HCT116 (cell line): ENCODE measurements around the gene CDHR1. TPM values are rescaled to one million over a fixed set of nuclear protein-coding genes. Genes with fewer than 3 reads are reported as not detected.

ENCODE experiments used
- ATAC-seq: fragments of 200-7000 bp; cut with Tn5 transposase; 2 replicates; pipeline ENCODE4 v1.9.1; 2020; ENCODE audit warnings: mild to moderate bottlenecking, moderate library complexity
- BruUV-seq: library from RNA; stranded (reverse); fragments of 400-500 nt; replicated peaks from 2 replicates; lab custom pipeline; 2021; lab: Mats Ljungman, UMichigan
- CTCF ChIA-PET: fragments of 300-600 bp; sonication (Branson Sonifier 250); formaldehyde crosslinking; loops from one replicate; lab custom pipeline; 2021; ENCODE audit warnings: antibody characterized with exemption; lab: Charles Lee
- POLR2A ChIA-PET: fragments of 300-600, 350-600 bp; sonication (Branson Sonifier 250); formaldehyde crosslinking; loops from one replicate; lab custom pipeline; 2021; ENCODE audit warnings: antibody characterized with exemption; lab: Charles Lee
- RAD21 ChIA-PET, 2 experiments: fragments of 300-600 bp; sonication (Branson Sonifier 250); formaldehyde crosslinking; loops; one replicate each; lab custom pipeline; 2023; ENCODE audit warnings: low total read pairs in 2 of 2; ENCODE audit not compliant: uncharacterized antibody in 2 of 2, unreplicated experiment in 2 of 2, low non-redundant PET in 1 of 2; lab: Charles Lee
- DNase-seq: peaks from one replicate; pipeline ENCODE4 v3.0.0-alpha.2; 2010; ENCODE audit warnings: low read depth, low spot score
- H2AFZ ChIP-seq: fragments of 200-600 bp; shearing (Covaris generic), sonication (generic); 2 replicates; pipeline ENCODE4 v1.6.1; 2017; ENCODE audit warnings: low read depth, mixed run types, mixed read lengths, antibody characterized with exemption, low read length; ENCODE audit not compliant: poor library complexity, severe bottlenecking
- H3K27ac ChIP-seq: 2 replicates; pipeline ENCODE4 v1.5.1; 2012; ENCODE audit warnings: low read depth, low read length
- H3K27me3 ChIP-seq: fragments of 200-600 bp; sonication (generic); 2 replicates; pipeline ENCODE4 v1.6.1; 2016; ENCODE audit warnings: mixed run types, low read length, mixed read lengths; ENCODE audit not compliant: insufficient read depth
- H3K36me3 ChIP-seq, 2 experiments: fragments of 200-500 bp in 1 of 2; fragments of 200-600 bp in 1 of 2; sonication (Bioruptor generic) in 1 of 2; sonication (generic) in 1 of 2; 2 replicates each; pipeline versions ENCODE4 v1.5.1 to v1.6.1; 2014 to 2016; ENCODE audit warnings: low read length in 2 of 2, inconsistent platforms in 1 of 2, mixed read lengths in 1 of 2, mixed run types in 1 of 2; ENCODE audit not compliant: insufficient read depth in 2 of 2, control insufficient read depth in 1 of 2
- H3K4me1 ChIP-seq, 2 experiments: fragments of 200-600 bp in 1 of 2; sonication (generic) in 1 of 2; 2 replicates each; pipeline versions ENCODE4 v1.5.1 to v1.6.1; 2012 to 2017; ENCODE audit warnings: low read length in 2 of 2, inconsistent platforms in 1 of 2, mild to moderate bottlenecking in 1 of 2, mixed read lengths in 1 of 2, mixed run types in 1 of 2, moderate library complexity in 1 of 2; ENCODE audit not compliant: insufficient read depth in 2 of 2, control insufficient read depth in 1 of 2
- H3K4me2 ChIP-seq: fragments of 200-600 bp; sonication (generic); 2 replicates; pipeline ENCODE4 v1.6.1; 2017; ENCODE audit warnings: mixed run types, low read length, mixed read lengths
- H3K4me3 ChIP-seq, 2 experiments: fragments of 200-600 bp in 1 of 2; sonication (generic) in 1 of 2; replicated peaks in 1 of 2; 2 replicates each; pipeline ENCODE4 v1.5.1; 2011 to 2016; ENCODE audit warnings: low read length in 2 of 2, control low read depth in 1 of 2, low read depth in 1 of 2, mild to moderate bottlenecking in 1 of 2, mixed read lengths in 1 of 2, mixed run types in 1 of 2
- H3K79me2 ChIP-seq: fragments of 200-600 bp; sonication (generic); 2 replicates; pipeline ENCODE4 v1.6.1; 2017; ENCODE audit warnings: mild to moderate bottlenecking, mixed run types, low read length, moderate library complexity, mixed read lengths; ENCODE audit not compliant: insufficient read depth
- H3K9ac ChIP-seq: fragments of 200-600 bp; sonication (generic); 2 replicates; pipeline ENCODE4 v1.6.1; 2016; ENCODE audit warnings: low read length, mixed read lengths
- H3K9me2 ChIP-seq: fragments of 200-600 bp; sonication (generic), shearing (Covaris generic); 2 replicates; pipeline ENCODE4 v1.6.1; 2017; ENCODE audit warnings: mixed run types, mild to moderate bottlenecking, moderate library complexity; ENCODE audit not compliant: insufficient read depth
- H3K9me3 ChIP-seq, 2 experiments: fragments of 200-500 bp in 1 of 2; fragments of 200-600 bp in 1 of 2; sonication (Bioruptor generic) in 1 of 2; sonication (generic) in 1 of 2; 2 replicates each; pipeline ENCODE4 v1.6.1; 2014 to 2017; ENCODE audit warnings: low read length in 2 of 2, mixed read lengths in 2 of 2, inconsistent platforms in 1 of 2, low read depth in 1 of 2, mild to moderate bottlenecking in 1 of 2, mixed run types in 1 of 2, moderate library complexity in 1 of 2; ENCODE audit not compliant: control insufficient read depth in 1 of 2, insufficient read depth in 1 of 2
- H4K20me1 ChIP-seq: fragments of 200-600 bp; sonication (generic), shearing (Covaris generic); 2 replicates; pipeline ENCODE4 v1.6.1; 2017; ENCODE audit warnings: mixed run types, mild to moderate bottlenecking, moderate library complexity; ENCODE audit not compliant: insufficient read depth
- EZH2phosphoT487 ChIP-seq: fragments of 200-600 bp; IDR thresholded peaks from 2 replicates; pipeline ENCODE4 v1.6.1; 2018; ENCODE audit warnings: antibody characterized with exemption, borderline replicate concordance
- POLR2AphosphoS5 ChIP-seq: IDR thresholded peaks from 2 replicates; pipeline ENCODE4 v1.6.1; 2011; ENCODE audit warnings: mild to moderate bottlenecking, low read depth, low read length, moderate library complexity
- SIN3A ChIP-seq: IDR thresholded peaks from 2 replicates; pipeline ENCODE4 v1.6.1; 2012; ENCODE audit warnings: low read depth
- TCF7L2 ChIP-seq: IDR thresholded peaks from 2 replicates; pipeline ENCODE4 v1.7.0; 2011; ENCODE audit warnings: borderline replicate concordance, inconsistent platforms; ENCODE audit not compliant: insufficient read depth, insufficient read length; ENCODE audit errors: extremely low read depth
- ZBTB33 ChIP-seq: IDR thresholded peaks from 2 replicates; pipeline ENCODE4 v1.6.1; 2011; ENCODE audit warnings: mild to moderate bottlenecking, low read length, moderate library complexity; ENCODE audit not compliant: insufficient replicate concordance; ENCODE audit errors: extremely low read depth
- ZFX ChIP-seq: fragments of 450-650 bp; IDR thresholded peaks from 2 replicates; pipeline ENCODE4 v1.6.1; 2017
- intact Hi-C: fragments of 100-400 bp; cut with micrococcal nuclease; formaldehyde crosslinking; loops from 2 replicates; pipeline ENCODE4 v1.10.0; 2022
- total RNA-seq: library from RNA; stranded (reverse); gene quantifications from one replicate; pipeline ENCODE4 v1.2.1, GENCODE V29; 2021; ENCODE audit not compliant: unreplicated experiment

CDHR1 gene
- total RNA-seq, 1 experiment from 2014 or later: not detected

- intact Hi-C loops: no loop called here
- Histone ChIP-seq H3K4me1 (no peaks in the 10 kb centered on the region), H3K4me2 (no peak overlapping the region), H3K79me2 (no peaks in the 10 kb centered on the region), H3K9me3 (no peaks in the 10 kb centered on the region), H3K9me2 (no peaks in the 10 kb centered on the region), H3K4me3 (no peak overlapping the region), H4K20me1 (no peaks in the 10 kb centered on the region), H3K36me3 (no peaks in the 10 kb centered on the region), H3K27ac (no peak overlapping the region), H2AFZ (no peak overlapping the region), H3K27me3 (peaks cover 7% of the 10 kb centered on the region; the same call in 1 of the 2 replicates), H3K9ac (no peak overlapping the region)
- POLR2A ChIA-PET: no interaction called here
- no TSS peak for BruUV-seq
- RAD21 ChIA-PET: no interaction called here
- no peak for ATAC-seq
- CTCF ChIA-PET: no interaction called here
- no peak for DNase-seq
- no peak for TF ChIP-seq TCF7L2
Observed at GRCh38 chr10:84213076-84213475, 18.7 kb downstream of the CDHR1 start.

- H3K79me2 ChIP-seq: no peaks in the 10 kb centered on the region
- no peaks in the 10 kb centered on the region for H3K27me3 ChIP-seq
- no peak overlapping the region for H3K4me3 ChIP-seq
- H4K20me1 ChIP-seq: no peaks in the 10 kb centered on the region
- no peak overlapping the region for H2AFZ ChIP-seq
- no peak overlapping the region for H3K9ac ChIP-seq
- H3K9me2 ChIP-seq: no peaks in the 10 kb centered on the region
- RAD21 ChIA-PET: interaction anchor here in 1 of 2 experiments (0.6 to 0.9 kb wide), 2 partner anchors 88 to 323 kb away, joined by 3 to 7 read pairs; no protein-coding TSS in a partner anchor
- H3K9me3 ChIP-seq: no peaks in the 10 kb centered on the region
- intact Hi-C loops: no loop called here
- H3K4me1 ChIP-seq: no peaks in the 10 kb centered on the region
- peak; percentile 49 for ATAC-seq
- POLR2A ChIA-PET: no interaction called here
- no peak for DNase-seq
- no TSS peak for BruUV-seq
- TF ChIP-seq ZBTB33: no peak
- no peak for TF ChIP-seq ZFX
- TF ChIP-seq EZH2phosphoT487: no peak
- TF ChIP-seq POLR2AphosphoS5: no peak
- TF ChIP-seq SIN3A: no peak
- no peak overlapping the region for H3K27ac ChIP-seq
- CTCF ChIA-PET: interaction anchor here (0.8 to 1.2 kb wide), 3 partner anchors 10 to 66 kb away, joined by 3 to 5 read pairs (median 4); no protein-coding TSS in a partner anchor
- no peaks in the 10 kb centered on the region for H3K36me3 ChIP-seq
- no peak overlapping the region for H3K4me2 ChIP-seq
Observed at GRCh38 chr10:84214046-84214572, 19.8 kb downstream of the CDHR1 start.
